CD4-positive, alpha-beta T cell treated with Interleukin-12 subunit alpha and Interleukin-12 subunit beta, for 1 hour (primary cell): Measurements from ENCODE around the gene PSD4.
"Not testable (repeated sequence)": the region's sequence is repeated elsewhere in the genome, so short reads cannot be mapped to it uniquely, and the experiment has no call there.

Source experiments
- DNase-seq: peaks from one replicate; pipeline ENCODE4 v3.0.0-alpha.2; 2020

Gene PSD4

GRCh38 chr2:113225263-113226259 is 51.8 kb downstream of the PSD4 start:
- no peak for DNase-seq

DNA sequence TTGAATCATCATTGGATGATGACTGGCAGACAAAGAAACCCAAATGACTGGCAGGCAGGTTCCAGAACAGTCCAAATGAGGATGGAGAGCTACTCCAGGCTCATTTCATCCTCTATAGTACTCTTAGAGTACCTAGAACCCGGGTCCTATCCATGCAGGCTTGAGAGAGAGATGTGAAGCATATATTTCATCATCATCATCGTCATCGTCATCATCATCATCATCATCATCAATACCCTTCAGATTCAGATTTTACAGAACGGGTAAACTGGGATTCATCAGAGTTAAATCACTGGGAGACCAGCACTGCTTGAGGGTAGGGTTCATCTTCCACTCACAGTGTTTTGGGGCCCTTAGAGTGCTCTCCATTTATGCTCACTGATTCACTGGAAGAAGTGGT is 52.7 kb downstream of the PSD4 start:
- DNase-seq, result no peak

DNA sequence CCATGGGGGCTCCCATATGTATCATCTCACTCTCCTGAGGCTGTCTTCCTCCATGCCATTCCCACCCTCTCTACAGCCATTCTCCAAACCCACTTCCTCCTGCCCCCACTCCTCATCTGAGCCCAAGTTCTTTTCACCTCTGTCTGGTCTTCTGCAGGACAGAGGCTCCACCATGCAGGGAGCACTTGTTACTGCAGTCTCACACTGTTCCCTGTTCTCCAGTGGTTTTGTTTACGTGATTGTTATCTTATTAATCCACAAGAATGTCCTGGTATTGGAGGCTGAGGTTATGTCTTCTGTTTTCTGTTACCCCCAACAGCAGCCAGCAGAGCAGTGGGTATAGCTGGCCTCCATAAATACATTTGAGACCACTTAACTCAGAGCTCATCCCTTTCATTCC is 53.5 kb downstream of the PSD4 start:
- DNase-seq, result no peak

DNA sequence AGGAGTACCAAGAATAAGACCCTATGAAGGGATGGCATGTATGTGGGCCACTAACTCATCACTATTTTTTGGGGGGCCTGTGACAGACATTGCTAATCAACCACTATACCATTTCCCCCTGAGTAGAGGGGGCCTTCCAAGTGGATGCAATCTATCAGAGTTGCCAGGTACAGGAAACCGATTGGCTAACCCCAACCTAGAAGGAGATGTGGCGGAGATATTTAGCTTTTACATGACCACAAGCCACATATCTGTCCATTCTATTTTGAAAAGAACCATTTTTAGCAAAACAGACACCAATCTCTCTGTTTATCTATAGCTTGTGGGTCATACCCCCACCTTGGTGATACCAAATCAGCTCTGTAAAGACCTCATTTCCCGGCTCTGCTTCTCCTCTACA is 53.9 kb downstream of the PSD4 start:
- DNase-seq, result no peak

DNA sequence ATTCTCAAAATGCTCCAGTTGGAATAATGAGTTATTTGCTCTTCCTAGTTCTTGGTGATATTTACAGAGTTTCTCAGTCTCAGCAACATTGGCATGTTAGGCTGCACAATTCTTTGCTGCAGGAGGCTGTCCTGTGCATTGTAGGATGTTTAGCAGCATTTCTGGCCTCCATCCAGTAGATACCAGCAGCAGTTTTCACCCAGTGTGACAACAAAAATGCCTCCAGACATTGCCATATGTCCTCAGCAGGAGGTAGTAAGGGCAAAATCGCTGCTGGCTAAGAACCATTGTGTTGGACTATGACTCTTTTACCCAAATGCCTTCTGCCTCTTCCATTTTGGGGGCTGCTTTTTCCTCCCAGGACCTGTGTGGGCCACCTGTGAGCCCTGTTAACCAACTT is 54.6 kb downstream of the PSD4 start:
- no peak for DNase-seq

GRCh38 chr2:113228991-113229716 is 55.4 kb downstream of the PSD4 start:
- DNase-seq, result no peak

DNA sequence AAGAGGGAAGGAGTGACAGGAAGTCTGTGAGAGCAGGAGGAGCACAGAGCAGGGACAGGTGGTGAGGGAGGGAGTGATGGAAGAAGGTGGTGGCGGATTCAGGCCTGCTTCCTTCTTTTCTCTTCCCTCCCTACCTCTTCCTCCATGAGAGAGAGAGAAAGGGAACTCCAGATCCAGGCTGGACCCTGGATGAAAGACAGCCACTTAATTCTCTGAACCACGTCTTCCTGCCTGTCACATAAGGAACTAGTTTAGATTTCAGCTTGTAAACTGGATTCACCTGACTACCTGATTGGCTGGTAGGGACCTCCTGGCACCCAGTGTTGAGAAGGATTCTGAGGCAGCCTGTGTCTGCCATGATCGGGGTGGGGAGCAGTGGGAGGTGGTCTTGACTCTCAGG is 56.0 kb downstream of the PSD4 start:
- no peak for DNase-seq

DNA sequence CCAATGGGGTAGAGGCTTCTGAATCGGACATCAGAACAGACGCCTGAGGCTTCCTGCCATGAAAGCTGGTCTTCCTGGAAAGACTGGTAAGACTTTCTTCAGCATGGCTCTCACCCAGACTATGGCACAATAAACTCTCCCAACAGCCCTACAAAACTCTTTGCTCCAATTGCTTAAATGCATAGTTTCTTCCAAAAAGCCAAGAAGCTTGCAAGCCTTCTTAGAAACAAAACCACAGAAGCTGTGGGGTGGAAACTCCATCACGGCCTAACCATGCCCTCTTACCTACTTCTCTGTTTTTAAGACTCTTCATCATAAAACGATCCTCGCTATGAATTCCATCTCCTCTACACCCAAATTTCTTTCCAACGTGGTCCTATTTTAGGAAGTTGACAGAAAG is 56.8 kb downstream of the PSD4 start:
- no peak for DNase-seq

DNA sequence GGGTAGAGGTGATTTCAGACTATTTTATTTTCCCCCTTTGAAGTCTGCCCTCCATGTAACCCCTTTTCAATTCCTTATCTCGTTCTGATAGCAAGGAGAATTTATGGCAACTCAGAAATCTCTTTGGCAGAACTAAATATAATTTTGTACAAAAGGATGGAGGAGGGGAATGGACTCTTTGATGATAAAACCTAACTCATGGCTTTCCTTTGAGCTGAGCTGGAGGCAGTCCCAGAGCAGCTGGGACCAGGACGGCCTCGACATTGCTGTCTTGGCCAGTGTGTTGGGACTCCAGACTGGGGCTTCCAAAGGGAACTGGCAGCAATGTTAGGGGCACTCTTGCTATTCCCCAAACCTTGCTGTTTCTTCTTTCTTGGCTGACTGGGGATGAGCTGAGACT is 57.3 kb downstream of the PSD4 start:
- no peak for DNase-seq

DNA sequence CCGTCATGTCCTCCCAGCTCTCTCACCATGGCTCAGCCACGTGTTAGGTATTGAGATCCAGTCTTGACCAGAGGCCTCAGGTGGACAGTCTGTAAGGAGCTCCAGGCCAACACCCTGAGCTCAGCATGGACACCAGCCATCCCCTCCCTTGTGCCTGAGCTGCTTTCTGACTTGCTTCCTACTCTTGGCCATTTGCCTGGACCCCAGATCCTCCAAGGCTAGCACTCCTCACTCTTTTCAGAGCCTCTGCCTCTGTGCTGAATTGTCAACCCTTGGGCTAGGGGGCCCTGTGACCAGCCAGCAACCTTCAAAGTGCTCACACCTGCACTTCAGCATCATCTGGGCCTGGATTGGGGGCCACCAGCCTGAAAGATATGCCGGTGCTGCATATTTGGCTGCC is 58.4 kb downstream of the PSD4 start:
- no peak for DNase-seq

DNA sequence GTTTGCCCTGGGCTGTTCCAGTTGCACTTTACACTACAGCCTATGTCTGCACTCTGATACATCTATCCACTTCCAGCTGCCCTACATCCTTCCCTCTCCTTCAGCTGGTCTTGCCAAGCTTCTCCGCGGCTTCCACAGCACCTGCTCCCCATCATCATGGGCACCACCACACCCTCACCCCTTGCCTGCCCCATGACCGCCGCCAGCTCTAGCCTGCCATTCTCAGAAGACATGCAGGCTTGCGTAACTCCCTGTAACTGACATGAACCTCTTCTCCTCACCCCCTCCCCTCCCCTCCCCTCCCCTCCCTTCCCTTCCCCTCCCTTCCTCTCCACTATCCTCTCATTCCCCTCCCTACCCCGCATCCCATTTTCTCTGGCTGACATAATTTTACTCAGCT is 59.0 kb downstream of the PSD4 start:
- no peak for DNase-seq

DNA sequence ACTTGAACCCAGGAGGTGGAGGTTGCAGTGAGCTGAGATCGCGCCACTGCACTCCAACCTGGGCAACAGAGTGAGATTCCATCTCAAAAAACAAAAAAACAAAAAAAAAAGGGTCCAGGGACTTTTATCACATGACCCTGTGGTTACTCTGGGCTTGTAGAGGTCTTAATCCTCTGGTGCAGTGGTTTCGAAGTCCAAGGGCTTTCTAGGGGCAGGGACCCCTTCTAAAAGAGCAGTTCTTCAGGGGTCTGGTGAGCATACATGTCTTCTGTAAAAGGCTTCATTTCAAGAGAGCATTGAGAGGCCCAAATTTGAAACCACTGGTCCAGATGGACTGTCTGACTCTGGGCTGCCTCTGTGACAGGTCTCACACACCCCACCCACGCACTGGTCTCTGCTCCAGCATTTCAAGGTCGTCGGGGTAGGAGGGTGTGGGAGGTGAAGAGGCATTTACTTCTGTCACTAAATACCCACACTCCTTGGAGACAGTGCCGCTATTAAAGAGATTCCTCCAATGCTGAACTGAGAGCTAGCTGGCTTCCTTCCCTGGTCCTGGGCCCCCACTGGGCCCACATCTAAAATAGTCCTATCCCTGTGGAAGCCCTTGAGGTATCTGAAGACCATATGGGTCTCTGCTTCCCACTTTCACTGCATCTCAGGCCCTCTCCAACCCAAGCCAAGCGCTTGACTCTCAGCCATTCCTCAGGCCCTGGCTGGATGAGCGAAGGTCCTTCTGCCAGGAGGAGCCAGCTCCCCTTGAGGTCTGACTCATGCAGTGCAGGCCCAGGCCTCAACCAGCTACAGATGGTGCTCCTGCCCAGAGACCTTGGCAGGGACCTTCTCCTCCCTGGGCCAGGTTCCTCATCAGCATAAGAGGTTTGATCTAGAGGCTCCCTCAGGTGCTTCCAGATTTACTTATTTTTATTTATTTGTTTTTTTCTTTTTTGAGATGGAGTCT is 60.1 kb downstream of the PSD4 start:
- no peak for DNase-seq

DNA sequence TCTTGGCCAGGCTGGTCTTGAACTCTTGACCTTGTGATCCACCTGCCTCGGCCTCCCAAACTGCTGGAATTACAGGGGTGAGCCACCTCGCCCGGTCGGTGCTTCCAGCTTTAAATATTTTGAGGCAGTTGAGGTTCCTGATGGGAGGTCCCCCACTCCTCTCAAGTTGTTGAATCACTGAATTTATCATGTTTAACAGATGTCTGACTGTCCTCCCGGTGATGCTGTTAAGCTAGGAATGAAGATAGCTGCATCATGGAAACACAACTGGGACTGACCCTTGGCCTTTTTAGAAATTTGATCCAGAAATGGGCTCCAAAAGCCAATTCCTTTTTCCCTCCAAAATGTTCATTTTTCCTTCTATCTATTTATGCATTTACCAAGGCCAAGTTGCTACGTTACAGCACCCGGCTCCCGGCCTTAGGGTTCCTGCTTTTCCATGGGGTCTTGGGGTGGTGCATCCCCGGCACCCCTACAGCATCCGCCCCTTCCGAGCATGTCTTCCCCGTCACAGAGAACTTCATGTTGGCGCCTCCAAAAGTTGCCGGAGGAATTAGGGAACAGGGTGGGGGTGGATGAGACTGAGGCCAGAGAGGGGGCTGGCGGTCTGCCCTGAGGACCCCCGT is 61.1 kb downstream of the PSD4 start:
- no peak for DNase-seq

DNA sequence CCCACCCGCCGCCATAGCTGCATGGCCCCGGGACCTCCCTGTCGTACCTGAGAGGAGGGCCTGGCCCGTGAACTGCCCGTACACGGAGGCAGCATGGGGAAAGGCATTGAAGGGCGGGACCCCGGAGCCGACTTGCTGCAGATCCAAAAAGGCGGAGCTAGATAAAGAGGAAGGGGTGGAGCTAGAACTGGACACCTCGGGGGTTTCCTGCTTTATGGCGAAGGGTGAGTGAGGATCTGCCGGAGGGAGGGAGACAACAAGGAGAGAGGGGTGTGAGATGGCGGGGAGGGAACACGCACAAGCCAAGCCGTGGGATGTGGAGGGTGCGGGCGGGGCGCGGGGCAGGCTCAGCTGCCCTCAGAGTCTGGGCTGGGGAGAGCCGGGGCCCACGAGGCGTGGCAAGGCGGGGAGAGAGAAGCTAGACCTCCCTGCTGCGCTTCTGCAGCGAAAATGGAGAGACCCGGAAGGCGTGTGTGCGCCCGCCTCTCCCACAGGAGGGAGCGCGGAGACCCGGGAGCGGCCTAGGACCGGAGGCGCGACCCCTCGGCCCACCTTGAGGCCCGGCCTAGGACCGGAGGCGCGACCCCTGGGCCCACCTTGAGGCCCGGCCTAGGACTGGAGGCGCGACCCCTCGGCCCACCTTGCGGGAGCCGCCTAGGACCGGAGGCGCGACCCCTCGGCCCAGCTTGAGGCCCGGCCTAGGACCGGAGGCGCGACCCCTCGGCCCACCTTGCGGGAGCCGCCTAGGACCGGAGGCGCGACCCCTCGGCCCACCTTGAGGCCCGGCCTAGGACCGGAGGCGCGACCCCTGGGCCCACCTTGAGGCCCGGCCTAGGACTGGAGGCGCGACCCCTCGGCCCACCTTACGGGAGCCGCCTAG is 61.8 kb downstream of the PSD4 start:
- DNase-seq, result not testable (repeated sequence)

DNA sequence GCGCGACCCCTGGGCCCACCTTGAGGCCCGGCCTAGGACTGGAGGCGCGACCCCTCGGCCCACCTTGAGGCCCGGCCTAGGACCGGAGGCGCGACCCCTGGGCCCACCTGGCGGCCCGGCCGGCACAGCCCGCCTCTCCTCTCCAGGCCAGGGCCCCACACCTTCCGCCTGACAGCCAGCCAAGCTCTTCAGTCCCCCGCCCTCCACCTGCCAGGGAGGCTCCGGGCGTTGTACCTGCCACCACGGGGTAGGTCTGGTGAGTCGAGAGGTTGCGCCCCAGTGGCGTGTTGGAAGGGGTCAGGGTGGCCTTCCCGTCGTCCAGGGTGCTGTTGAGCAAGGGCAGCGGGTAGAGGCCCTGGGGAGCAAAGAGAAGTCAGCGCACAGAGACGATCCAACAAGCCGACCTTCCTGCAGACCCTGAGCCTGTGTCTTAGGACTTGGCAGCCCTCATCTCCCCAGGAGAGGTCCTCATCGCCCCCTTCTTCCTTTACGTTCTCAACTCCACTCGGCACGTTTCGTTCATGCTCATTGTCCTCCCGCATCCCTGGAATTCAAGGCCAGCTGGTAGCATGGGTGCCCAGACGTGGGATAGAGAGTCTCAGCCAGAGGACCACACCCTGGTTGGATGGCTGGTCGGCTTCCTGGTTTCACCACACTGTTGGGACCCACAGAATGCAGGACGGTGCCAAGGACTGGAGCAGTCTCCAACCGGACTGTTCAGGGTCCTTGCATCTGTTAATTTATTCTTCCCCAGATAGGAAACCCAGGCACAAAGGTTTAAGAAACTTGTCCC is 62.8 kb downstream of the PSD4 start:
- DNase-seq, result no peak

GRCh38 chr2:113237604-113238160 is 63.9 kb downstream of the PSD4 start:
- no peak for DNase-seq

GRCh38 chr2:113238871-113239839 is 65.4 kb downstream of the PSD4 start:
- no peak for DNase-seq

DNA sequence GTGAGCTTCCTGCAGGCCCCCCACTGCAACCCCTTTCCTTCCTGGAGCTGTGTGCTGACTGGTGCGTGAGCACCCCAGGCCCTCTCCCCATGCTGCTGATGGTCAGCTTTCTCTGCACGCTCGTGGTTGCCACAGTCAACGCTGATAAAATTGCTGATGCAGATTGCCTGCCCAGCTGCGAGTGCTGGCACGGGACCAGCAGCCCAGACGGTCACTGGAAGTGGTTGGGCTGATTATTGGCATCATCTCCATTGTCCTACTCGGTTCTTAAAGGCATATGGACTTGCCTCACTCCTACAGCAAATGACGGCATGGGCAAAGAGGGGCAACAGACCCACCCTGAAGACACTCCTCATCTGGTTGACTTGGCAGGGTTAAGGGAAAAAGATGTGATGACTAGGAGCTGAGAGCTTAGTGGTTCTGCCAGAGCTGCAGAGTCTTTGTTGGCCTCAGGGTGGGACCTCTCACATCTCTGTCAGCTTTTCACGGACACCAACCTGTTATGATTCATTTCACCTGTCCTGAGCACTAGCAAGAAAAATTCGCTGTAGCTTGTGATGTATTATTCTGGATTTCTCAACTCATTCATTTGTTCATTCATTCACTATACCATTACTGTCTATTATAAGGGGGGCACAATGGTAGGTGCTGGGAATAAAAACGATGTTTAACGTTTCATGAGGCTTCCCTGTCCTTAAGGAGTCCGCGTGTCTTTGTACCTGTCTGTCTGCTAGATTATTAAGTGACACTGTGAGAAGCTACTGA is 66.6 kb downstream of the PSD4 start:
- no peak for DNase-seq
